Central memory CD8-positive, alpha-beta T cell (primary cell): ENCODE data around the gene ADCY1.
A peak's percentile ranks its signal among the peaks of the same experiment; 100 is the strongest.

Experiments
- ATAC-seq: fragments of 150-1000 bp; cut with Tn5 transposase; replicated peaks from 2 replicates; pipeline ENCODE4 v1.10.0; 2022; ENCODE audit warnings: mild to moderate bottlenecking, moderate FRiP score, moderate number of reproducible peaks; ENCODE audit not compliant: poor library complexity, severe bottlenecking; ENCODE audit errors: extremely low read depth
- DNase-seq, 2 donors: peaks; one replicate each; pipeline ENCODE4 v3.0.0; 2021; ENCODE audit warnings: low spot score in 2 of 2
- H3K27ac Mint-ChIP-seq: one replicate; pipeline ENCODE4 v1.8.0; 2022; ENCODE audit warnings: low read depth, mild to moderate bottlenecking, moderate library complexity, mixed read lengths
- H3K27me3 Mint-ChIP-seq: one replicate; pipeline ENCODE4 v1.8.0; 2022; ENCODE audit warnings: mixed read lengths
- H3K36me3 Mint-ChIP-seq: one replicate; pipeline ENCODE4 v1.8.0; 2022; ENCODE audit warnings: mild to moderate bottlenecking, moderate library complexity, mixed read lengths; ENCODE audit not compliant: insufficient read depth
- H3K4me1 Mint-ChIP-seq: one replicate; pipeline ENCODE4 v1.8.0; 2022; ENCODE audit warnings: mixed read lengths
- H3K4me3 Mint-ChIP-seq: one replicate; pipeline ENCODE4 v1.8.0; 2022; ENCODE audit warnings: mild to moderate bottlenecking, moderate library complexity, mixed read lengths
- H3K9me3 Mint-ChIP-seq: one replicate; pipeline ENCODE4 v1.8.0; 2022; ENCODE audit warnings: mixed read lengths

ADCY1 gene

GRCh38 chr7:45646996-45647825 lies 73.0 kb downstream of the ADCY1 start:
- H3K9me3 Mint-ChIP-seq, result no peaks in the 10 kb centered on the region
- H3K27me3 Mint-ChIP-seq, result peaks cover 31% of the 10 kb centered on the region
- no peak overlapping the region for H3K27ac Mint-ChIP-seq
- DNase-seq (peak in 1 of 2 donors; percentile 4), ATAC-seq (no peak)
- no peak overlapping the region for H3K4me3 Mint-ChIP-seq
- H3K36me3 Mint-ChIP-seq, result no peaks in the 10 kb centered on the region
- no peaks in the 10 kb centered on the region for H3K4me1 Mint-ChIP-seq

GRCh38 chr7:45647967-45648670 lies 74.0 kb downstream of the ADCY1 start:
- ATAC-seq (no peak), DNase-seq (no peak)
- Mint-ChIP-seq H3K27ac (peak overlapping the region; percentile 25), H3K27me3 (peaks cover 26% of the 10 kb centered on the region), H3K4me3 (no peak overlapping the region), H3K36me3 (no peaks in the 10 kb centered on the region), H3K9me3 (no peaks in the 10 kb centered on the region), H3K4me1 (no peaks in the 10 kb centered on the region)

DNA sequence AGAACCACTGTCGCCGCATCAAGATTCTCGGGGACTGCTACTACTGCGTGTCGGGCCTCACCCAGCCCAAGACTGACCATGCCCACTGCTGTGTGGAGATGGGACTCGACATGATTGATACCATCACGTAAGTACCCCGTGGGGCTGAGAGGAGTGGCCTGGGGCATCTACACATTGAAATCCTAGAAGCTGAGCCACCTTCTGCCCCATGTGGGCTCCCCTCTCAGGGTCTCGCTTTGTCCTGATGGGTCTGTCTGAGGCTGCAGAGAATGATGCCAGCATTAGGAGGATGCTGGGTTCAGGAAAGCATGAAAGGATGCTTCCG lies 74.5 kb downstream of the ADCY1 start:
- H3K27ac Mint-ChIP-seq, result no peak overlapping the region
- H3K36me3 Mint-ChIP-seq, result no peaks in the 10 kb centered on the region
- ATAC-seq, result no peak
- no peak for DNase-seq
- no peak overlapping the region for H3K4me3 Mint-ChIP-seq
- no peaks in the 10 kb centered on the region for H3K4me1 Mint-ChIP-seq
- H3K27me3 Mint-ChIP-seq, result peaks cover 24% of the 10 kb centered on the region
- H3K9me3 Mint-ChIP-seq, result no peaks in the 10 kb centered on the region

DNA sequence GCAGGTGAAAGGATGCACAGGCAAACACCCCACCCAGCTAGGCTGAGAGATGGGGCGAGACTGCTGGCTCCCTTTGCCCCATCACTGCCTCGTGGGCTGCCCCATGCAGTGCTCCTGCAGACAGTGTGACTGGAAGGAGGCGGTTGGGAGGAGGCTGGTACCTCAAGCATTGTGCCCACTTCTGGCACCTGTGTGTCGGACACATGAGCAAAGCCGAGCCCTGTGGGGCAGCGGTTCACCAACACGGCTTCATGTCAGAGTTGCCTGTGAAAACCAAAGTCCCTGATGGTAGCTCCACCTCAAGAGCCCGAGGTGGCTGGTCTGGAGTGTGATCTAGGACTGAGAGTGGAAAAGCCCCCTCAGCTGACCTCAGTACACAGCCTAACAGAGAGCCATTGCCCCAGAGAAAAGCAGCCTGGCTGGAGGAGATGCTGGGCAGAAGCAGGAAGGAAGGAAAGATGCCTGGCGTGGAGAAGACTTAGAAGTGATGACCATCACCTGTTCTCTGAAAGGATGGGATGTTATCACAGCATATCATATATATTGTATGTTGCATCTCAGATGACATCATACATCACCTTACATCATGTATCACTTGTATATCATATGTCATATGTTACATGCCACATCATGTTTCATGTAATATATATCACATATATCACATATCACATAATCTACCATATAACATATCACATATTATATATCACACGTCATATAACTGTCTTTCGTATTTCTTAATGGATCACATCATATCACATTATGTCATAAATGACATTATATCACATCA lies 75.6 kb downstream of the ADCY1 start:
- no peak overlapping the region for H3K4me3 Mint-ChIP-seq
- H3K27ac Mint-ChIP-seq, result no peak overlapping the region
- H3K27me3 Mint-ChIP-seq, result peaks cover 13% of the 10 kb centered on the region
- ATAC-seq, result no peak
- no peak for DNase-seq
- no peaks in the 10 kb centered on the region for H3K9me3 Mint-ChIP-seq
- no peaks in the 10 kb centered on the region for H3K4me1 Mint-ChIP-seq
- no peaks in the 10 kb centered on the region for H3K36me3 Mint-ChIP-seq

- H3K27me3 Mint-ChIP-seq, result peaks cover 11% of the 10 kb centered on the region
- H3K36me3 Mint-ChIP-seq, result no peaks in the 10 kb centered on the region
Measured at GRCh38 chr7:45650404-45651394, 76.5 kb downstream of the ADCY1 start.

GRCh38 chr7:45651540-45651939 lies 77.4 kb downstream of the ADCY1 start:
- no peak for ATAC-seq
- Mint-ChIP-seq H3K4me3 (no peak overlapping the region), H3K27me3 (peaks cover 11% of the 10 kb centered on the region), H3K36me3 (no peaks in the 10 kb centered on the region), H3K9me3 (no peaks in the 10 kb centered on the region), H3K27ac (no peak overlapping the region), H3K4me1 (no peaks in the 10 kb centered on the region)
- no peak for DNase-seq

More at GRCh38 chr7:45650404-45651394, 76.5 kb downstream of the ADCY1 start:
- Mint-ChIP-seq H3K9me3 (no peaks in the 10 kb centered on the region), H3K27ac (no peak overlapping the region), H3K4me3 (no peak overlapping the region), H3K4me1 (no peaks in the 10 kb centered on the region)
- ATAC-seq (no peak), DNase-seq (no peak)

GRCh38 chr7:45652630-45653029 lies 78.5 kb downstream of the ADCY1 start:
- Mint-ChIP-seq H3K27me3 (peaks cover 10% of the 10 kb centered on the region), H3K4me1 (no peaks in the 10 kb centered on the region), H3K27ac (no peak overlapping the region), H3K4me3 (no peak overlapping the region), H3K36me3 (no peaks in the 10 kb centered on the region), H3K9me3 (no peaks in the 10 kb centered on the region)
- DNase-seq, result no peak
- no peak for ATAC-seq

DNA sequence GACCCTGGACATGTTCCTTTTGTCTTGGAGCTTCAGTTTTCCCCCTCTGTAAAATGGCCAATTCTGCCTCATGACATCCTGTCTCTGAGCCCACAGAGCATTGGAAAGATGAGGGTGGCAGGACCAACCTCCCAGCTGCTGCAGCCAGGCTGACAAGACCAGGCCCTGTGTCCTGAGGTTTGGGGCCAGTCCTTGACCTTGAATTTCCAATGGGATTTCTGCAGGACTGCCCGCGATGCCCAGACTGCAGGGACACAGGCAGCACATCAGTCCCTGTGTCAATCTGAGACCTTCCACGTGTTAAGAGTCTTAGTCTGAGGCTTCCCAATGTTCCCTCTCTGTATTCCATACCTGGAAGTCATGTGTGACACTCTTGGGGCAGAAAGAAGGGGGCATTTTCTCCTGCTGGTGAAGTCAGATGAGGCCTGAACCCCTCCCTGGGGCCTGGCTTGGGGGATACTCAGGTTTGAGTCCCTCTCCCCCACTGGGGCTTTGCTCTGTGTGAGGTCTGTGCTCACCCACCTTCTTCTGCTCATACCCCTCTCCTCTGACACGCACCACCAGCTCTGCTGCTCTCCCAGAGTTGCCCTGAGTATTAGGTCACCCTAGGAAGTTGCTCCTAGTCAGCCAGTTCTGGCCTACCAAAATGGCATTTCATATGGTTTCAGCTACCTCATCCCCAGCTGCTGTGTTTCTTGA lies 79.2 kb downstream of the ADCY1 start:
- peaks cover 3% of the 10 kb centered on the region for H3K27me3 Mint-ChIP-seq
- no peaks in the 10 kb centered on the region for H3K36me3 Mint-ChIP-seq
- no peaks in the 10 kb centered on the region for H3K9me3 Mint-ChIP-seq
- DNase-seq (no peak), ATAC-seq (no peak)
- H3K4me1 Mint-ChIP-seq, result no peaks in the 10 kb centered on the region
- H3K27ac Mint-ChIP-seq, result no peak overlapping the region
- H3K4me3 Mint-ChIP-seq, result no peak overlapping the region

- Mint-ChIP-seq H3K4me3 (no peak overlapping the region), H3K9me3 (no peaks in the 10 kb centered on the region), H3K4me1 (no peaks in the 10 kb centered on the region), H3K36me3 (no peaks in the 10 kb centered on the region), H3K27me3 (no peaks in the 10 kb centered on the region), H3K27ac (no peak overlapping the region)
- DNase-seq (no peak), ATAC-seq (no peak)
Measured at GRCh38 chr7:45654341-45654740, 80.2 kb downstream of the ADCY1 start.

DNA sequence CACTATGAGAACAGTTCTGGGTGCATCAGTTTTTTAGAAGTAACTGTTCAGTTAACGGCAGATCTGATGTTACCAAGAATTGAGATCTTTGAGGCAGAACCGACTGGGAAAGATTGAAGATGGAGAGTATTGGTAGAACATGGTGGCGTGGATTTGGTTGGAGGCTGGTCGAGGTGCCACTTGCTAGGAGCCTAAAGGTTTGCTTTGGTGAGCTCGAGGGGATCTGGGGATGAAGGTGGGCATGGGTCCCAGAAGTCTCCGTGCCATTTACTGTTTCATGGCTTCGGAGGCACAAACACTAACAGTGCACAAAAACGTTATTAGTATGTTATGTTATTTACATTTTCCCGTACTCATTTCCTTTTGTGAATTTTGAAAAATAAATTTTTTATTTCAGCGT lies 81.4 kb downstream of the ADCY1 start:
- Mint-ChIP-seq H3K27me3 (peaks cover 11% of the 10 kb centered on the region), H3K27ac (no peak overlapping the region), H3K4me3 (no peak overlapping the region), H3K36me3 (no peaks in the 10 kb centered on the region), H3K4me1 (no peaks in the 10 kb centered on the region), H3K9me3 (no peaks in the 10 kb centered on the region)
- DNase-seq (no peak), ATAC-seq (no peak)

GRCh38 chr7:45656431-45656830 lies 82.3 kb downstream of the ADCY1 start:
- Mint-ChIP-seq H3K27ac (no peak overlapping the region), H3K36me3 (no peaks in the 10 kb centered on the region), H3K4me3 (no peak overlapping the region), H3K4me1 (no peaks in the 10 kb centered on the region), H3K9me3 (no peaks in the 10 kb centered on the region), H3K27me3 (peaks cover 20% of the 10 kb centered on the region)
- DNase-seq (no peak), ATAC-seq (no peak)
